ENCODE measurements around the gene EFNB2. TPM values are rescaled to one million over a fixed set of nuclear protein-coding genes. Genes with fewer than 3 reads are reported as not detected.

EFNB2 gene
- total and polyA plus RNA-seq, 9 of the 15 experiments (the other 6 are each of a cell fraction or from before 2014, with no cell fraction given): 0.01 to 0.29 (median 0.18) TPM

- intact Hi-C loops (cut with micrococcal nuclease): no loop called here
- Histone ChIP-seq H3K79me2 (ENCODE audit: control insufficient read depth, insufficient read depth, low read length) (no peaks in the 10 kb centered on the region), H3K4me3 (no peak overlapping the region), H3K4me1 (replicated peaks in 1 of 2; ENCODE audit: control insufficient read depth in 2 of 2, insufficient read depth in 2 of 2, low read length in 2 of 2) (no peaks in the 10 kb centered on the region), H3K4me2 (ENCODE audit: insufficient read depth, low read length) (no peak overlapping the region), H3K9ac (ENCODE audit: insufficient read depth in 1 of 2, low read depth in 2 of 2, low read length in 2 of 2) (no peak overlapping the region), H3K9me3 (replicated peaks; ENCODE audit: control insufficient read depth, insufficient read depth, low read depth, low read length) (no peaks in the 10 kb centered on the region), H2AFZ (ENCODE audit: low read depth, low read length) (no peak overlapping the region), H3K27me3 (ENCODE audit: control insufficient read depth in 2 of 2, insufficient read depth in 2 of 2, low read length in 2 of 2) (peaks cover 0 to 20% of the 10 kb centered on the region in 2 experiments; a peak in 3 of 5 replicates), H3K9me1 (ENCODE audit: control insufficient read depth, insufficient read depth, low read length) (no peaks in the 10 kb centered on the region), H3K27ac (ENCODE audit: extremely low read depth, low read depth, low read length) (no peak overlapping the region), H3K36me3 (ENCODE audit: control insufficient read depth, insufficient read depth, low read length) (no peaks in the 10 kb centered on the region), H4K20me1 (replicated peaks; ENCODE audit: control insufficient read depth, insufficient read depth, low read length) (no peaks in the 10 kb centered on the region)
- POLR2A ChIA-PET: no interaction called here
- WGBS (ENCODE audit: insufficient coverage, low coverage, missing lambda C conversion rate): 1% methylated on average over 7 of the region's 7 CpGs
- no peak for TF ChIP-seq DLX4 (CRISPR knock-in tag; IDR thresholded peaks at IDR 0.05)
- no peak for TF ChIP-seq PATZ1 (CRISPR knock-in tag; IDR thresholded peaks at IDR 0.05; ENCODE audit: borderline replicate concordance)
- TF ChIP-seq EP400 (IDR thresholded peaks at IDR 0.05): no peak
- no peak for TF ChIP-seq RBFOX2 (IDR thresholded peaks at IDR 0.05; ENCODE audit: low read depth, low read length)
- TF ChIP-seq NEUROD1 (IDR thresholded peaks at IDR 0.05; ENCODE audit: borderline replicate concordance, low read depth, low read length, partially characterized antibody): no peak
- TF ChIP-seq ZNF263 (CRISPR knock-in tag; IDR thresholded peaks at IDR 0.05; ENCODE audit: borderline replicate concordance): no peak
- TF ChIP-seq ZBTB40 (IDR thresholded peaks at IDR 0.05): no peak
- TF ChIP-seq ZBTB40 (CRISPR knock-in tag; IDR thresholded peaks at IDR 0.05): no peak
- no peak for TF ChIP-seq TGIF2 (CRISPR knock-in tag; IDR thresholded peaks at IDR 0.05)
- ATAC-seq (no peak), FAIRE-seq (no peak), DNase-seq (ENCODE audit: extremely low read depth in 1 of 4, low spot score in 3 of 4) (no peak)
- BruUV-seq (replicated peaks): no TSS peak
- in situ Hi-C loops (cut with MboI): no loop called here
- CTCF ChIA-PET (ENCODE audit: low intra/inter-chr PET ratio): no interaction called here
Measured at GRCh38 chr13:106466691-106467426, 68.6 kb downstream of the EFNB2 start.

All from K562 (cell line).